HepG2 (cell line): ENCODE results near the gene KDM3A. TPM values are rescaled to one million over a fixed set of nuclear protein-coding genes. Genes with fewer than 3 reads are reported as not detected.
A peak's percentile ranks its signal among the peaks of the same experiment; 100 is the strongest.

Experiments
- CENPX ChIP-seq: sonication (generic); formaldehyde crosslinking; IDR thresholded peaks from 2 replicates; pipeline ENCODE4 v1.9.0; 2021; ENCODE audit warnings: mild to moderate bottlenecking, missing genetic modification reagents, moderate library complexity
- GTF2F1 ChIP-seq: fragments of 150-350 bp; IDR thresholded peaks from 2 replicates; pipeline ENCODE4 v1.6.1; 2014; ENCODE audit warnings: low read length
- GTF3A ChIP-seq: sonication (generic); formaldehyde crosslinking; conservative IDR thresholded peaks from 2 replicates; pipeline ENCODE4 v1.4.0; 2020; ENCODE audit warnings: mild to moderate bottlenecking, missing genetic modification reagents
- HNF4A ChIP-seq: sonication (generic); formaldehyde crosslinking; IDR thresholded peaks from 2 replicates; pipeline ENCODE4 v1.4.0; 2020; ENCODE audit warnings: missing genetic modification reagents
- JUN ChIP-seq: sonication (generic); formaldehyde crosslinking; IDR thresholded peaks from 2 replicates; pipeline ENCODE4 v1.4.0; 2020; ENCODE audit warnings: mild to moderate bottlenecking, missing genetic modification reagents
- KAT7 ChIP-seq: IDR thresholded peaks from 2 replicates; pipeline ENCODE4 v1.6.1; 2018; ENCODE audit warnings: borderline replicate concordance, missing compliant biosample characterization
- KDM5A ChIP-seq: fragments of 200-600 bp; sonication (generic); IDR thresholded peaks from 2 replicates; pipeline ENCODE4 v1.7.0; 2018; ENCODE audit warnings: antibody characterized with exemption, mild to moderate bottlenecking, low read length, borderline replicate concordance
- MAFK ChIP-seq, 2 experiments: IDR thresholded peaks in 1 of 2; conservative IDR thresholded peaks in 1 of 2; 2 replicates each; pipeline ENCODE4 v1.6.1; 2011; ENCODE audit warnings: improper control_type of control experiment in 2 of 2, low read length in 2 of 2
- MEIS2 ChIP-seq: sonication (generic); formaldehyde crosslinking; IDR thresholded peaks from 2 replicates; pipeline ENCODE4 v1.9.0; 2021; ENCODE audit warnings: mild to moderate bottlenecking, missing genetic modification reagents
- MIER3 ChIP-seq: IDR thresholded peaks from 2 replicates; pipeline ENCODE4 v1.6.1; 2016; ENCODE audit warnings: missing compliant biosample characterization, borderline replicate concordance
- NR2F1 ChIP-seq, 2 experiments: fragments of 450-650 bp in 1 of 2; formaldehyde crosslinking in 1 of 2; IDR thresholded peaks; 2 replicates each; pipeline versions ENCODE4 v1.5.0 to v1.6.1; 2016 to 2020; ENCODE audit warnings: mild to moderate bottlenecking in 1 of 2, missing compliant biosample characterization in 1 of 2, missing genetic modification reagents in 1 of 2, moderate library complexity in 1 of 2
- PAF1 ChIP-seq: IDR thresholded peaks from 2 replicates; pipeline ENCODE4 v1.6.1; 2016; ENCODE audit warnings: missing genetic modification reagents, missing compliant biosample characterization
- PHF5A ChIP-seq: IDR thresholded peaks from one replicate; pipeline ENCODE4 v1.6.1; 2018; ENCODE audit warnings: low read depth, missing genetic modification reagents; ENCODE audit not compliant: unreplicated experiment
- REXO4 ChIP-seq: sonication (generic); formaldehyde crosslinking; IDR thresholded peaks from 2 replicates; pipeline ENCODE4 v1.8.0; 2022; ENCODE audit warnings: missing genetic modification reagents, mild to moderate bottlenecking, borderline replicate concordance
- RFXAP ChIP-seq: sonication (generic); formaldehyde crosslinking; IDR thresholded peaks from 2 replicates; pipeline ENCODE4 v1.4.0; 2020; ENCODE audit warnings: missing genetic modification reagents, borderline replicate concordance
- RXRA ChIP-seq: sonication (generic); formaldehyde crosslinking; IDR thresholded peaks from 2 replicates; pipeline ENCODE4 v1.5.1; 2020; ENCODE audit warnings: missing genetic modification reagents
- RXRB ChIP-seq: IDR thresholded peaks from 2 replicates; pipeline ENCODE4 v1.6.1; 2016; ENCODE audit warnings: borderline replicate concordance, missing genetic modification reagents, missing compliant biosample characterization
- SMARCC2 ChIP-seq: fragments of 450-650 bp; IDR thresholded peaks from 2 replicates; pipeline ENCODE4 v1.6.1; 2017; ENCODE audit warnings: antibody characterized with exemption, mild to moderate bottlenecking
- SMC3 ChIP-seq: IDR thresholded peaks from 2 replicates; pipeline ENCODE4 v1.6.1; 2011; ENCODE audit warnings: low read length, improper control_type of control experiment
- SP140L ChIP-seq: sonication (generic); formaldehyde crosslinking; IDR thresholded peaks from 2 replicates; pipeline ENCODE4 v1.4.0; 2020; ENCODE audit warnings: missing genetic modification reagents, borderline replicate concordance
- ZNF124 ChIP-seq: sonication (generic); formaldehyde crosslinking; IDR thresholded peaks from 2 replicates; pipeline ENCODE4 v1.4.0; 2020; ENCODE audit warnings: missing genetic modification reagents
- ZNF253 ChIP-seq: sonication (generic); formaldehyde crosslinking; IDR thresholded peaks from 2 replicates; pipeline ENCODE4 v1.8.0; 2022; ENCODE audit warnings: mild to moderate bottlenecking, missing genetic modification reagents, borderline replicate concordance
- ZNF432 ChIP-seq: sonication (generic); formaldehyde crosslinking; IDR thresholded peaks from 2 replicates; pipeline ENCODE4 v1.5.0; 2020; ENCODE audit warnings: missing genetic modification reagents, mild to moderate bottlenecking, borderline replicate concordance
- ZNF564 ChIP-seq: sonication (generic); formaldehyde crosslinking; IDR thresholded peaks from 2 replicates; pipeline ENCODE4 v1.8.1; 2023; ENCODE audit warnings: mild to moderate bottlenecking, missing genetic modification reagents
- ZNF614 ChIP-seq: IDR thresholded peaks from 2 replicates; pipeline ENCODE4 v1.6.1; 2018; ENCODE audit warnings: missing biosample characterization, missing genetic modification reagents, inconsistent platforms, borderline replicate concordance
- ZNF672 ChIP-seq: sonication (generic); formaldehyde crosslinking; IDR thresholded peaks from 2 replicates; pipeline ENCODE4 v1.8.1; 2022; ENCODE audit warnings: missing genetic modification reagents
- ZNF674 ChIP-seq: sonication (generic); formaldehyde crosslinking; IDR thresholded peaks from 2 replicates; pipeline ENCODE4 v1.5.0; 2020; ENCODE audit warnings: low read depth, mild to moderate bottlenecking, missing genetic modification reagents
- polyA plus RNA-seq, 8 experiments: library from polyadenylated mRNA; depleted of rRNA in 3 of 8; stranded (reverse) in 7 of 8; unstranded in 1 of 8; fragments of >200 nt; fragmentation: Illumina TruSeq in 4 of 8; extraction: Trizol in 4 of 8; gene quantifications; 2 replicates each; pipeline versions ENCODE4 v1.2.1 to v1.2.3, GENCODE V29; 2011 to 2016; ENCODE audit warnings: low read depth in 4 of 8, missing spikeins in 1 of 8, mixed read lengths in 1 of 8; ENCODE audit not compliant: insufficient read depth in 1 of 8
- total RNA-seq, 5 experiments: library from RNA; depleted of rRNA; stranded (reverse); fragments of >200 nt; fragmentation: Illumina TruSeq; extraction: Trizol; gene quantifications; 2 replicates each; pipeline ENCODE4 v1.2.3, GENCODE V29; 2016; ENCODE audit warnings: low read depth in 1 of 5
- TF ChIP-seq, protein P1 (sequence below): sonication (generic); formaldehyde crosslinking; IDR thresholded peaks from 2 replicates; pipeline ENCODE4 v1.5.0; 2020; ENCODE audit warnings: mild to moderate bottlenecking, missing genetic modification reagents, borderline replicate concordance
- TF ChIP-seq, protein P2 (sequence below): fragments of 450-650 bp; IDR thresholded peaks from 2 replicates; pipeline ENCODE4 v1.6.1; 2017

KDM3A gene
- total and polyA plus RNA-seq, 2 of the 13 experiments (the other 11 are each of a cell fraction or from before 2014, with no cell fraction given) = 21.0 to 70.2 TPM

DNA sequence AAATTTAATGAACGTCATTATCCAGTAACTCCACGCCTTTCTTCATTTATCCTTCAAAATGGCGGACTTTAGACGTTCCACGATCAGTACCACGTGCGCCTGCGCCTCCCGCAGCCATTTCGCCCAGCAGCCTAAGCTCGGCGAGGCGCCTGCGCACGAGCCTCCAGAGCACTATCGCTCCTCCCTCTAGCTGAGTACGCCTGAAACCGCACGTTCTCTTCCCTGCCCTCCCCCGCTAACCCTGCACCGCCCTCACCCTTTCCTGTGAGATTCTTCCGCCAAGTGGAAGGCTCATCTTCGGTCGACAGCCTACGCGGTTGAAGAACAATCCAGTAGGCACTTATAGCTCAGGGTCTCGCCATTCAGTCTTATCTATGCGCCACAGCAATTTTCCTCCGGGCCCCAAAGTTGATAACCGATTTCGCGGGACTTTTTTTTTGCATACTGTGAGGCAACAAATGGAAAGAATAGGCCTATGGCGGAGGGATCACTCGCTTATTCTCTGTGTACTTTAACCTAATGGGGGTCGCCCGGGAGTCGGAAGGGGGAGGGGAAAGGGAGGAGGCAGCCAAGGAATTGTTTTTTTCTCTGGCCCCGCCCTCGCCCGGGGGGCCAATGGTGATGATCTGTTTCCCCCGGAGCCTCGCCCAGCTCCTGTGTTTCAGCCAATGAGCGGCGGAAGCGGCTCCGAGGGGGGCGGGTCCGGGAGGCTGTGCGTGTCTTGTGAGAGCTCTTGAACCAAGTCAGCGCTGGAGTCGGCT, at the start of gene KDM3A (continued):
- TF ChIP-seq, protein P1, sequence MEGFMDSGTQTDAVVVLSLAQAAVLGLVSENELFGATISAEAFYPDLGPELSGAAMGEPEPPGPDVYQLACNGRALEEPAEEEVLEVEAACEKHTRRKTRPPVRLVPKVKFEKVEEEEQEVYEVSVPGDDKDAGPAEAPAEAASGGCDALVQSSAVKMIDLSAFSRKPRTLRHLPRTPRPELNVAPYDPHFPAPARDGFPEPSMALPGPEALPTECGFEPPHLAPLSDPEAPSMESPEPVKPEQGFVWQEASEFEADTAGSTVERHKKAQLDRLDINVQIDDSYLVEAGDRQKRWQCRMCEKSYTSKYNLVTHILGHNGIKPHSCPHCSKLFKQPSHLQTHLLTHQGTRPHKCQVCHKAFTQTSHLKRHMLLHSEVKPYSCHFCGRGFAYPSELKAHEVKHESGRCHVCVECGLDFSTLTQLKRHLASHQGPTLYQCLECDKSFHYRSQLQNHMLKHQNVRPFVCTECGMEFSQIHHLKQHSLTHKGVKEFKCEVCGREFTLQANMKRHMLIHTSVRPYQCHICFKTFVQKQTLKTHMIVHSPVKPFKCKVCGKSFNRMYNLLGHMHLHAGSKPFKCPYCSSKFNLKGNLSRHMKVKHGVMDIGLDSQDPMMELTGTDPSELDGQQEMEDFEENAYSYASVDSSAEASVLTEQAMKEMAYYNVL (CRISPR knock-in tag) = no peak; the same call in 1 of the 2 replicates
- TF ChIP-seq PHF5A (CRISPR knock-in tag) = peak; percentile 67
- peak in 1 of 2 experiments; percentile 13; a peak in 2 of 4 replicates for TF ChIP-seq MAFK (conservative IDR thresholded peaks at IDR 0.05 in 1 of 2, IDR thresholded peaks at IDR 0.05 in 1 of 2; ENCODE audit: low read length in 2 of 2)
- TF ChIP-seq KDM5A = peak; percentile 86; the same call in 1 of the 2 replicates
- TF ChIP-seq PAF1 = no peak
- peak; percentile 99 for TF ChIP-seq SP140L
- TF ChIP-seq, protein P2, sequence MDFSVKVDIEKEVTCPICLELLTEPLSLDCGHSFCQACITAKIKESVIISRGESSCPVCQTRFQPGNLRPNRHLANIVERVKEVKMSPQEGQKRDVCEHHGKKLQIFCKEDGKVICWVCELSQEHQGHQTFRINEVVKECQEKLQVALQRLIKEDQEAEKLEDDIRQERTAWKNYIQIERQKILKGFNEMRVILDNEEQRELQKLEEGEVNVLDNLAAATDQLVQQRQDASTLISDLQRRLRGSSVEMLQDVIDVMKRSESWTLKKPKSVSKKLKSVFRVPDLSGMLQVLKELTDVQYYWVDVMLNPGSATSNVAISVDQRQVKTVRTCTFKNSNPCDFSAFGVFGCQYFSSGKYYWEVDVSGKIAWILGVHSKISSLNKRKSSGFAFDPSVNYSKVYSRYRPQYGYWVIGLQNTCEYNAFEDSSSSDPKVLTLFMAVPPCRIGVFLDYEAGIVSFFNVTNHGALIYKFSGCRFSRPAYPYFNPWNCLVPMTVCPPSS = no peak
- TF ChIP-seq ZNF432 (CRISPR knock-in tag) = no peak
- TF ChIP-seq RFXAP (CRISPR knock-in tag) = peak; percentile 95
- peak; percentile 93; the same call in 1 of the 2 replicates for TF ChIP-seq MIER3
- TF ChIP-seq RXRA (CRISPR knock-in tag) = peak; percentile 89
- peak; percentile 98 for TF ChIP-seq ZNF253 (CRISPR knock-in tag)
- TF ChIP-seq SMC3 = peak; percentile 37; the same call in 1 of the 2 replicates
- peak; percentile 85 for TF ChIP-seq RXRB (CRISPR knock-in tag)
- TF ChIP-seq ZNF672 (CRISPR knock-in tag) = no peak; the same call in 1 of the 2 replicates
- peak; percentile 81 for TF ChIP-seq JUN (CRISPR knock-in tag)
- no peak for TF ChIP-seq GTF3A (CRISPR knock-in tag)
- TF ChIP-seq MEIS2 (CRISPR knock-in tag) = peak; percentile 98
- peak; percentile 98; the same call in 1 of the 2 replicates for TF ChIP-seq ZNF674 (CRISPR knock-in tag)
- no peak for TF ChIP-seq CENPX (CRISPR knock-in tag)
- peak; percentile 96 for TF ChIP-seq ZNF124 (CRISPR knock-in tag)
- TF ChIP-seq REXO4 (CRISPR knock-in tag) = peak; percentile 93; the same call in 1 of the 2 replicates
- TF ChIP-seq HNF4A (CRISPR knock-in tag) = peak; percentile 15
- TF ChIP-seq ZNF564 (CRISPR knock-in tag) = peak; percentile 98
- 0 out of 2 replicates have a peak, but pooled peaks have one; percentile 81 for TF ChIP-seq GTF2F1
- peak in 1 of 2 experiments; percentile 92; a peak in 2 of 4 replicates for TF ChIP-seq NR2F1 (CRISPR knock-in tag; IDR thresholded peaks at IDR 0.05)
- TF ChIP-seq SMARCC2 = no peak
- TF ChIP-seq ZNF614 (CRISPR knock-in tag) = peak; percentile 90; the same call in 1 of the 2 replicates
- no peak; the same call in 1 of the 2 replicates for TF ChIP-seq KAT7
